CD14-positive monocyte (primary cell): ENCODE data around the gene SUPT5H. TPM values are rescaled to one million over a fixed set of nuclear protein-coding genes. Genes with fewer than 3 reads are reported as not detected.

Experiments used
- DNase-seq, 3 donors: peaks; one replicate each; pipeline ENCODE4 v3.0.0-alpha.2; 2011 to 2022
- H2AFZ ChIP-seq: 2 replicates; pipeline ENCODE4 v1.6.0; 2012; ENCODE audit warnings: mild to moderate bottlenecking, low read depth, low read length, inconsistent platforms; ENCODE audit not compliant: insufficient read depth, poor library complexity, severe bottlenecking
- H3K27ac ChIP-seq, 2 donors: 1 replicate in 1 of 2; 2 replicates in 1 of 2; pipeline ENCODE4 v1.5.1; 2012 to 2013; ENCODE audit warnings: low read length in 2 of 2, control low read depth in 1 of 2, inconsistent platforms in 1 of 2, low read depth in 1 of 2, mild to moderate bottlenecking in 1 of 2
- H3K27me3 ChIP-seq, 2 donors: one replicate each; pipeline versions ENCODE4 v1.6.0 to v1.6.1; 2011 to 2013; ENCODE audit warnings: low read length in 2 of 2; ENCODE audit not compliant: control insufficient read depth in 2 of 2, insufficient read depth in 2 of 2
- H3K36me3 ChIP-seq, 2 donors: replicated peaks in 1 of 2; 1 replicate in 1 of 2; 2 replicates in 1 of 2; pipeline versions ENCODE4 v1.5.1 to v1.6.1; 2012 to 2013; ENCODE audit warnings: low read length in 2 of 2, control low read depth in 1 of 2, inconsistent platforms in 1 of 2, mild to moderate bottlenecking in 1 of 2; ENCODE audit not compliant: insufficient read depth in 2 of 2, control insufficient read depth in 1 of 2
- H3K4me1 ChIP-seq, 2 donors: 1 replicate in 1 of 2; 2 replicates in 1 of 2; pipeline versions ENCODE4 v1.5.1 to v1.6.1; 2012 to 2013; ENCODE audit warnings: low read length in 2 of 2, control low read depth in 1 of 2, inconsistent platforms in 1 of 2, mild to moderate bottlenecking in 1 of 2, moderate library complexity in 1 of 2; ENCODE audit not compliant: insufficient read depth in 2 of 2, control insufficient read depth in 1 of 2
- H3K4me2 ChIP-seq: replicated peaks from 2 replicates; pipeline ENCODE3; 2012; ENCODE audit warnings: low read length, moderate library complexity, mild to moderate bottlenecking; ENCODE audit not compliant: poor library complexity, severe bottlenecking; ENCODE audit errors: extremely low read depth
- H3K4me3 ChIP-seq, 3 experiments: fragments of 200-600 bp in 1 of 3; sonication (generic) in 1 of 3; replicated peaks in 1 of 3; 1 replicate in 2 of 3; 2 replicates in 1 of 3; pipeline ENCODE4 v1.5.1; 2011 to 2013; ENCODE audit warnings: low read length in 3 of 3, mild to moderate bottlenecking in 3 of 3, control low read depth in 2 of 3, low read depth in 2 of 3, inconsistent platforms in 1 of 3, moderate library complexity in 1 of 3
- H3K79me2 ChIP-seq: 2 replicates; pipeline ENCODE4 v1.6.0; 2012; ENCODE audit warnings: mild to moderate bottlenecking, control low read depth, inconsistent platforms, low read length, moderate library complexity; ENCODE audit not compliant: insufficient read depth
- H3K9ac ChIP-seq: 2 replicates; pipeline ENCODE4 v1.6.0; 2017; ENCODE audit warnings: low read length, mild to moderate bottlenecking; ENCODE audit not compliant: insufficient read depth, poor library complexity, severe bottlenecking
- H3K9me3 ChIP-seq, 2 donors: replicated peaks in 1 of 2; 1 replicate in 1 of 2; 2 replicates in 1 of 2; pipeline versions ENCODE4 v1.5.1 to v1.6.1; 2012 to 2013; ENCODE audit warnings: low read length in 2 of 2, control low read depth in 1 of 2; ENCODE audit not compliant: control insufficient read depth in 1 of 2, insufficient read depth in 1 of 2
- H4K20me1 ChIP-seq: 2 replicates; pipeline ENCODE4 v1.6.0; 2012; ENCODE audit warnings: mild to moderate bottlenecking, low read length, control low read depth, moderate library complexity; ENCODE audit not compliant: insufficient read depth
- H3K27ac Mint-ChIP-seq, 7 donors: one replicate each; pipeline ENCODE4 v1.8.0; 2020; ENCODE audit warnings: mild to moderate bottlenecking in 7 of 7, mixed read lengths in 7 of 7, moderate library complexity in 6 of 7, inconsistent platforms in 2 of 7
- H3K27me3 Mint-ChIP-seq, 3 donors: one replicate each; pipeline ENCODE4 v1.8.0; 2021 to 2022; ENCODE audit warnings: low read depth in 3 of 3, mild to moderate bottlenecking in 3 of 3, mixed read lengths in 3 of 3, moderate library complexity in 3 of 3, inconsistent platforms in 1 of 3
- H3K36me3 Mint-ChIP-seq, 2 donors: one replicate each; pipeline ENCODE4 v1.8.0; 2020; ENCODE audit warnings: mixed read lengths in 2 of 2, inconsistent platforms in 1 of 2, mild to moderate bottlenecking in 1 of 2
- H3K4me1 Mint-ChIP-seq: one replicate; pipeline ENCODE4 v1.8.0; 2020; ENCODE audit warnings: mild to moderate bottlenecking, mixed read lengths
- H3K4me3 Mint-ChIP-seq, 2 donors: one replicate each; pipeline ENCODE4 v1.8.0; 2020; ENCODE audit warnings: mild to moderate bottlenecking in 2 of 2, mixed read lengths in 2 of 2, moderate library complexity in 1 of 2
- H3K9me3 Mint-ChIP-seq, 7 donors: one replicate each; pipeline ENCODE4 v1.8.0; 2020 to 2022; ENCODE audit warnings: mixed read lengths in 7 of 7, mild to moderate bottlenecking in 6 of 7, moderate library complexity in 6 of 7, inconsistent platforms in 2 of 7
- WGBS: methylation state at CpG from one replicate; pipeline ENCODE4 v1.1.5; 2013; ENCODE audit warnings: missing lambda C conversion rate; ENCODE audit not compliant: insufficient coverage; 5-methylcytosine and 5-hydroxymethylcytosine counted together
- intact Hi-C, 2 donors: fragments of 100-400 bp; cut with micrococcal nuclease; formaldehyde crosslinking; loops; one replicate each; pipeline versions ENCODE4 v1.15.0 to v1.15.1; 2023
- polyA plus RNA-seq, 3 donors: library from polyadenylated mRNA; depleted of rRNA in 1 of 3; unstranded in 2 of 3; stranded (reverse) in 1 of 3; fragments of 300-500 nt in 2 of 3; fragments of >200 nt in 1 of 3; fragmentation: Illumina TruSeq in 2 of 3; gene quantifications; 1 replicate in 2 of 3; 2 replicates in 1 of 3; pipeline ENCODE4 v1.2.3, GENCODE V29; 2012 to 2021
- TF ChIP-seq, protein P1 (sequence below): fragments of 200-600 bp; IDR thresholded peaks from one replicate; pipeline ENCODE4 v1.8.0; 2022; ENCODE audit warnings: antibody characterized with exemption, mild to moderate bottlenecking

SUPT5H gene
- polyA plus RNA-seq, 3 donors: 43.6 to 83.2 (median 50.7) TPM

DNA sequence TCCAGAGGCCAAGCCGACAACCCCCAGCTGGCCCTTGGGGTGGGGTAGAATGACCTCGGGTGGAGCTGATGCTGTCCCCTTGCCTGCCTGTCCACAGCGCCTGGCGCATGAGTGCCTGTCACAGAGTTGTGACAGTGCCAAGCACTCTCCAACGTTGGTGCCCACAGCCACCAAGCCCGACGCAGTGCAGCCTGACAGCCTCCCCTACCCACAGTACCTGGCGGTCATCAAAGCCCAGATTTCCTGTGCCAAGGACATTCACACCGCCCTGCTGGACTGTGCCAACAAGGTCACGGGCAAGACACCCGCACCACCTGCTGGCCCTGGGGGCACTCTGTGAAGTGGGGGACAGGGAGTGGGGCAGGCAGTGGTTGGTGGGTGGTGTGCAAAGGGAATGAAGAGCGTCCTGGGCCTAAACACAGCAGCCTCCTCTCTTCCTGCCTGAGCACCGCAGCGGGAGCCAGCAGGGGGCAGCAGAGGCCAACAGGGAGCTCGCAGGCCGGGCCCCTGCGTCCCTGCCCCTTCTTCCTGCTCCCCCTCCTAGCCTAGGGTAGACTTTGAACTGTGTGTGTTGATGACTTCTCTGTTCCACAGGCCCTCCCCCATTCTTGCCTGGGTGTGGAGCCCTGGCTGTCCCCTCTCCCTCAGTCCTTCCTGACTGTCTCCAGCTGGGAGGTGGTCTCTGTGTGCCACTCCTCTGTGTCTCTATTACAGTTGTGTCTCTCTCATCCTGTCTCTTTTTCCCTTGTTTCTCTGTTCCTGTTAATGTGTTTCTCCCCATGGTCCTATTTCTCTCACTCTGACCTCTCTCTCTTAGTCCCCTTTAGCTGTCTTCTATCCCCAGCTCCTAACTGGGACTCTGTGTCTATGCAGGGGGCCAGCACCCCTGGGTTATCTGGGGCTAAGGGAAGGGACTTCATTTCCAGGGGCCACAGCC lies 47.8 kb upstream of the SUPT5H start:
- Histone ChIP-seq H3K27me3 (no peaks in the 10 kb centered on the region), H4K20me1 (no peaks in the 10 kb centered on the region), H3K4me1 (peaks cover 54 to 57% of the 10 kb centered on the region in 2 donors), H3K4me2 (peak overlapping the region; percentile 73), H3K9me3 (no peaks in the 10 kb centered on the region), H3K9ac (peak overlapping the region; percentile 92), H2AFZ (no peak overlapping the region), H3K79me2 (peaks cover 68% of the 10 kb centered on the region), H3K27ac (peak overlapping the region; percentile 97 to 99), H3K36me3 (peaks cover 19 to 31% of the 10 kb centered on the region in 2 donors), H3K4me3 (peak overlapping the region; percentile 35 to 63 (median 51))
- Mint-ChIP-seq H3K4me1 (peaks cover 49% of the 10 kb centered on the region), H3K27me3 (peaks cover 0 to 5% (median 0%) of the 10 kb centered on the region in 3 donors), H3K4me3 (peak overlapping the region; percentile 89 to 93), H3K9me3 (peaks cover 0 to 4% (median 0%) of the 10 kb centered on the region in 7 donors), H3K27ac (peak overlapping the region; percentile 100), H3K36me3 (peaks cover 31 to 68% of the 10 kb centered on the region in 2 donors)
- intact Hi-C loops: loop anchor here (1.0 to 10.0 kb wide), 4 partner anchors 9 to 137 kb away; partner anchors contain the start of genes EID2B (in 1 of the 2), PLEKHG2 (in 1 of the 2) and ZFP36 (in 1 of the 2)
- 25% methylated on average over 4 of the region's 17 CpGs for WGBS
- TF ChIP-seq, protein P1, sequence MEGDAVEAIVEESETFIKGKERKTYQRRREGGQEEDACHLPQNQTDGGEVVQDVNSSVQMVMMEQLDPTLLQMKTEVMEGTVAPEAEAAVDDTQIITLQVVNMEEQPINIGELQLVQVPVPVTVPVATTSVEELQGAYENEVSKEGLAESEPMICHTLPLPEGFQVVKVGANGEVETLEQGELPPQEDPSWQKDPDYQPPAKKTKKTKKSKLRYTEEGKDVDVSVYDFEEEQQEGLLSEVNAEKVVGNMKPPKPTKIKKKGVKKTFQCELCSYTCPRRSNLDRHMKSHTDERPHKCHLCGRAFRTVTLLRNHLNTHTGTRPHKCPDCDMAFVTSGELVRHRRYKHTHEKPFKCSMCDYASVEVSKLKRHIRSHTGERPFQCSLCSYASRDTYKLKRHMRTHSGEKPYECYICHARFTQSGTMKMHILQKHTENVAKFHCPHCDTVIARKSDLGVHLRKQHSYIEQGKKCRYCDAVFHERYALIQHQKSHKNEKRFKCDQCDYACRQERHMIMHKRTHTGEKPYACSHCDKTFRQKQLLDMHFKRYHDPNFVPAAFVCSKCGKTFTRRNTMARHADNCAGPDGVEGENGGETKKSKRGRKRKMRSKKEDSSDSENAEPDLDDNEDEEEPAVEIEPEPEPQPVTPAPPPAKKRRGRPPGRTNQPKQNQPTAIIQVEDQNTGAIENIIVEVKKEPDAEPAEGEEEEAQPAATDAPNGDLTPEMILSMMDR: peak; percentile 94
- peak; percentile 94 to 96 (median 95) for DNase-seq

DNA sequence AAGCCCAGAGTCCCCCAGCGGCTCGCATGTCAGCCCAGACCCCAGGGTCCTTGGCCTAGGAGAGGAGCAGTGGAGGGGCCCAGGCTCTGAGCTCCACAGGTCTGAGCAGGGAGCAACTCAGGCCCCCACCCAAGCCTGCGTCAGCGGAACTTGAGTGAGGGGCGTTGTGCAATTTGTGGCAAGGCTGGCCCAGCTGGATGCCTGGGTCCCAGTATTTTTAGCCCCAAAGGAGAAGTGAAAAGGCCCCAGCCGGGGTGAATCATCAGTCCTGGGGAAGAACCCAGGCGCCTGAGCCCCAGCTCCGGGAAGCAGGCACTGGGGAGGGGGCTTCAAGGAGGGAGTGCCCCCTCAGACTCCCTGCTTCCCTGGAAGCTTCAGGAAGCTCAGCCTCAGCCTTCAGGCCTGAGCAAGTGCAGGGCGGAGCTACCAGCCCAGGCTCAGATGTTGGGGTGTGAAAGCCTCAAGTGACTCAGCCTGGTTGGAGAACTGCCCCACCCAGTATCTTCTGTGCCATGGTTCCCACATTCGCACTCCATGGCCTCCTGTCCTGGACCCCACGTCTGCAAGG lies 47.0 kb upstream of the SUPT5H start:
- Histone ChIP-seq H3K36me3 (peaks cover 19 to 29% of the 10 kb centered on the region in 2 donors), H3K4me3 (peak overlapping the region; percentile 35 to 63 (median 51)), H3K79me2 (peaks cover 70% of the 10 kb centered on the region), H3K4me2 (peak overlapping the region; percentile 73), H3K4me1 (peaks cover 61 to 63% of the 10 kb centered on the region in 2 donors), H3K9ac (peak overlapping the region; percentile 92), H3K27ac (peak overlapping the region; percentile 97 to 99), H2AFZ (no peak overlapping the region), H3K9me3 (no peaks in the 10 kb centered on the region), H4K20me1 (no peaks in the 10 kb centered on the region), H3K27me3 (no peaks in the 10 kb centered on the region)
- Mint-ChIP-seq H3K36me3 (peaks cover 29 to 61% of the 10 kb centered on the region in 2 donors), H3K9me3 (peaks cover 0 to 4% (median 0%) of the 10 kb centered on the region in 7 donors), H3K4me1 (peaks cover 49% of the 10 kb centered on the region), H3K27me3 (peaks cover 0 to 5% (median 2%) of the 10 kb centered on the region in 3 donors), H3K27ac (peak overlapping the region; percentile 100), H3K4me3 (peak overlapping the region; percentile 89 to 93)
- peak; percentile 99 to 100 (median 99) for DNase-seq
- TF ChIP-seq, protein P1: no peak
- intact Hi-C loops: loop anchor here (1.0 to 10.0 kb wide), 3 partner anchors 8 to 136 kb away; partner anchors contain the start of genes EID2B (in 1 of the 2), PLEKHG2 (in 1 of the 2) and ZFP36 (in 1 of the 2)
- 4% methylated on average over 10 of the region's 11 CpGs for WGBS
